Measurements from ENCODE around the gene TNS3.

Gene TNS3

DNA sequence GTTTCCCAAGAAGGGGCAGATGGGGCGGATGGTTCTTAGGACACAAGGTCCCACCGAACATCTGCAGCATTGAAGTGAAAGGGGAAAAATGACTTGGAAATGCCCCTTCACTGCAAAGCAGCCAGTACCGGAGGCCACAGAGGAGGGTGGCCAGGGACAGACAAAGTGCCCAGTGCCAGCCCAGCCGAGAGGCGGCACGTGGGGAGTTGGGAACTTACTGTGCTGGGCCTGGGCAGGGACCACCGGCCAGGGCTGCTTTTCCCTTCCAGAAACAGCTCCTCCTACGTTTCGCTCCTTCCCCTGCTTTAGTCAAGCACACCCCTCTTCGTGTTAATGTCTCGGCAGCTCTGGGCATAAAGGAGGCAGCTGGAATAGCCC is 129.2 kb downstream of the TNS3 start:
- Histone ChIP-seq H3K9ac (ENCODE audit: low read length) (peak overlapping the region; percentile 63), H3K27me3 (ENCODE audit: control insufficient read depth, insufficient read depth, low read length) (no peaks in the 10 kb centered on the region), H3K4me3 (ENCODE audit: low read length) (no peak overlapping the region), H3K36me3 (ENCODE audit: control insufficient read depth, insufficient read depth, low read length) (no peaks in the 10 kb centered on the region), H3K4me1 (ENCODE audit: control insufficient read depth, insufficient read depth, low read length) (peaks cover 66% of the 10 kb centered on the region), H3K9me3 (ENCODE audit: control insufficient read depth, low read length) (no peaks in the 10 kb centered on the region)

DNA sequence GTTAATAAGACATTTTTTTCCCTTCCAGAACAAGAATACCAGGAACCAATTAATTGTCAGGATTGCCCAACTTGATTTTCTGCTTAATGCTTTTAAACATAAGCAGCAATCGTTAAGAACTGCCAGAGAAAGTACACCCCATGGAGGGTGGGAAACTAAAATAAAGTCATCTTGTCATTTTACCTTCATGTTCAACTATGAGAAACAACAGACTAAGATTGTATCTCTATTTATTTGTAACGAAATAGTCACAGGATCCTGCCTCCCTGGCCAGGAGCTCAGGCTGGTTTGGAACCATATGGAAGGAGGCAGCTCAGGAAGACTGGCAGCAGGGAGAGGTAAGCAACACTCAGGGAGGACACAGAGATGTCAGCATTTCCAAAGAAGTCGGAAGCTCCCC is 129.6 kb downstream of the TNS3 start:
- Histone ChIP-seq H3K9me3 (ENCODE audit: control insufficient read depth, low read length) (no peaks in the 10 kb centered on the region), H3K4me3 (ENCODE audit: low read length) (peak overlapping the region; percentile 37), H3K9ac (ENCODE audit: low read length) (peak overlapping the region; percentile 63), H3K4me1 (ENCODE audit: control insufficient read depth, insufficient read depth, low read length) (peaks cover 67% of the 10 kb centered on the region), H3K27me3 (ENCODE audit: control insufficient read depth, insufficient read depth, low read length) (no peaks in the 10 kb centered on the region), H3K36me3 (ENCODE audit: control insufficient read depth, insufficient read depth, low read length) (no peaks in the 10 kb centered on the region)

DNA sequence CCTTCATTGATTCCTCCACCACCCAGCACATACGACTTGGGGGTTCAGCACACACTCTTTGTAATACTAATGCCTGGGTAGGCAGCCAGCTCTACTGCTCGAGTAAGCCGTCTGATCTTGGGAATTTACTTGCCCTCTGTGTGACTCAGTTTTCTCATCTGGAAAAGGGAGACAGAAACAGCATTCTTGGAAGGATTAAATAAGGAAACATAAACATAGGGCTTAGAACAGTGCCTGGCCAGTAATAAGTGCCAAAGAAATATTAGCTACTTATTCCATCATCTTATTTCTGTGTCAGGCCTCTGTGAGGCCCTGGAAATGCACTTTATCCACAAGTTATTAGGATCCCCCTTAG is 130.1 kb downstream of the TNS3 start:
- Histone ChIP-seq H3K36me3 (ENCODE audit: control insufficient read depth, insufficient read depth, low read length) (no peaks in the 10 kb centered on the region), H3K27me3 (ENCODE audit: control insufficient read depth, insufficient read depth, low read length) (no peaks in the 10 kb centered on the region), H3K9me3 (ENCODE audit: control insufficient read depth, low read length) (no peaks in the 10 kb centered on the region), H3K4me3 (ENCODE audit: low read length) (peak overlapping the region; percentile 37), H3K9ac (ENCODE audit: low read length) (peak overlapping the region; percentile 63), H3K4me1 (ENCODE audit: control insufficient read depth, insufficient read depth, low read length) (peaks cover 70% of the 10 kb centered on the region)

DNA sequence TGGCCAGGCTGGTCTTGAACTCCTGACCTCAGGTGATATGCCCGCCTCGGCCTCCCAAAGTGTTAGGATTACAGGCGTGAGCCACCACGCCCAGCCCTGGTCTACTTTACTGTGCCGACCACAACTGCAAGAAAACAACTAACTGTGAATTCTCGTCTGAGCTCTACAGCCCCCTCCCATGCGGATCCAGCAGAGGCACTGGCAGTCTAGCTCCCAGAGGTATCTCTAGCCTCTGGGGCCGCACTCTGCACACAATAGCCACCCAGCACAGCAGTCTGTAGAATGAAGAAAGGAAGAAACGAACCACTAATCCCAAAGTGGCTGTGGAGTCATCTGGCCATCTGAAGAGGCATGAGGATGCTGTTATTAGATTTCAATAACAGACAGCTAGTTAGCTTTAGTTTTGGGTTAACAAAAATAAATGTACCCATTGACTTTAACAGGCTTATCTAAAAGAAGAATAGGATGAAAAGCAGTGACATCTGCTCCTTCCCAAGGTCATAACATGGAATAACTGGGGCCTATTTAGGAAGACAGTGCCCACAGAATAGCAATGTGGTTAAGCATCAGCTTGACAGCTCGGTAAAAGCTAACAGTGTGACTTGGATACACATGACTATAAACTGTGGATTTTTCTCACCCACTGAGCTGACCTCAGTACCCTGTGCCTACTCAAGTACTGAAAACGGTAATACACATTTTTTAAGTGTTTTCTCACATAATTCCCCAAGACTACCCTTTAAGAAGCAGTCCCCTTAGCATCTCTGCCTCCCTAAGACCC is 131.9 kb downstream of the TNS3 start:
- H3K9me3 ChIP-seq (ENCODE audit: control insufficient read depth, low read length): no peaks in the 10 kb centered on the region
- no peak overlapping the region for H3K9ac ChIP-seq (ENCODE audit: low read length)
- H3K27me3 ChIP-seq (ENCODE audit: control insufficient read depth, insufficient read depth, low read length): no peaks in the 10 kb centered on the region
- H3K4me1 ChIP-seq (ENCODE audit: control insufficient read depth, insufficient read depth, low read length): peaks cover 80% of the 10 kb centered on the region
- no peak overlapping the region for H3K4me3 ChIP-seq (ENCODE audit: low read length)
- no peaks in the 10 kb centered on the region for H3K36me3 ChIP-seq (ENCODE audit: control insufficient read depth, insufficient read depth, low read length)

DNA sequence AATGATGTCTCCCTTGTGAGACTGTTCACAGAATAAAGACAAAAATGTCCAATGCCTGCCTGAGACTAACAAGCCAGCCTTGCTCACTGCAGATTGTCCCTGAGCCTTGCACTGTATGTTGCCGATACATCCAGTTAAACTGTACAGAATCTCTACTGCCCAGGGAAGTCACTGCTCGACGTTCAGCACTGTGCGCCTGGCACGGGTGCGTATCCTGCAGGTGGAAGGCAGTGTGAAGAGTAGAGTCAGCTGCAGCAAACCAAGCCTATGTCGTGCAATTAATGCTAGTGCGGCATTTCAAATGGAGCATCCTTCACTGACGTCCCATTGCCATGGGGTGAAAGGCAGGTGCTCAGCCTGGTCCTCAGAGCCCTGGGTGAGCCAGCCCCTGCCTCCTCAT is 132.9 kb downstream of the TNS3 start:
- no peaks in the 10 kb centered on the region for H3K9me3 ChIP-seq (ENCODE audit: control insufficient read depth, low read length)
- no peak overlapping the region for H3K9ac ChIP-seq (ENCODE audit: low read length)
- H3K4me3 ChIP-seq (ENCODE audit: low read length): no peak overlapping the region
- H3K27me3 ChIP-seq (ENCODE audit: control insufficient read depth, insufficient read depth, low read length): no peaks in the 10 kb centered on the region
- peaks cover 79% of the 10 kb centered on the region for H3K4me1 ChIP-seq (ENCODE audit: control insufficient read depth, insufficient read depth, low read length)
- H3K36me3 ChIP-seq (ENCODE audit: control insufficient read depth, insufficient read depth, low read length): no peaks in the 10 kb centered on the region

DNA sequence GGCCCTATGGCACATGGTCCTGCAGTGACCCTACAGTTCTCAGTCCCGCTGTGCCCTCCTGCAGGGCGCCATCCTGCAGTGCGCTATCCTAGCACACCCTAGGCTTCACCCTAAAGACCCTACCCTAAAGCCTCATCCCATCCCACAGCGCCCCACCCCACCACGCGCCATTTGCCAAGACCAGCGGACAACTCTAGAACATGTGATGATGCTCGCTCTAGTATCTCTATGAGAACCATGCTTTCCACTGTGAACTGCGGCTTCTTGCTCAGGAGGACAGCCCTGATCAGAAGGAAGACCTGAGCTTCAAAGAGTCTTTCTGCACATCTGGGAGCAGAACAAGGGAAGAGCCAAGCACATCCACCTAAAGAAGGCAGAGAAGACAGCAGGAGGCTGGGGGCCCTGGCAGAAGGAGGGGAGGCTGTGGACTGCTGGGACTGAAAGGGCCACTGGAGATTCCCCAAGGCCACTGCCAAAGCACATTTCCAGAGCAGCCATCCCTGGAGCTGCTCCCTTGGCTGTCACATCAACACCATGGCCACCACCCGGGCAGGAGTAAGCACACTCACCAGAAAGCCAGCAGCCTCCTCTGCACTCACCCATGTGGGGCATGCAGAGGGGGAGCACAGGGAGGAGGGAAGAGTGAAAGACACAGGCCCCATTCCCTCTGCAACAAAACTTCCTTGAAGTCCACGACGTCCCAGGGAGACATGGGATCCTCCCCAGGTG is 134.1 kb downstream of the TNS3 start:
- H3K36me3 ChIP-seq (ENCODE audit: control insufficient read depth, insufficient read depth, low read length): no peaks in the 10 kb centered on the region
- H3K4me3 ChIP-seq (ENCODE audit: low read length): no peak overlapping the region
- H3K4me1 ChIP-seq (ENCODE audit: control insufficient read depth, insufficient read depth, low read length): peaks cover 70% of the 10 kb centered on the region
- H3K9ac ChIP-seq (ENCODE audit: low read length): peak overlapping the region; percentile 5
- no peaks in the 10 kb centered on the region for H3K9me3 ChIP-seq (ENCODE audit: control insufficient read depth, low read length)
- no peaks in the 10 kb centered on the region for H3K27me3 ChIP-seq (ENCODE audit: control insufficient read depth, insufficient read depth, low read length)

DNA sequence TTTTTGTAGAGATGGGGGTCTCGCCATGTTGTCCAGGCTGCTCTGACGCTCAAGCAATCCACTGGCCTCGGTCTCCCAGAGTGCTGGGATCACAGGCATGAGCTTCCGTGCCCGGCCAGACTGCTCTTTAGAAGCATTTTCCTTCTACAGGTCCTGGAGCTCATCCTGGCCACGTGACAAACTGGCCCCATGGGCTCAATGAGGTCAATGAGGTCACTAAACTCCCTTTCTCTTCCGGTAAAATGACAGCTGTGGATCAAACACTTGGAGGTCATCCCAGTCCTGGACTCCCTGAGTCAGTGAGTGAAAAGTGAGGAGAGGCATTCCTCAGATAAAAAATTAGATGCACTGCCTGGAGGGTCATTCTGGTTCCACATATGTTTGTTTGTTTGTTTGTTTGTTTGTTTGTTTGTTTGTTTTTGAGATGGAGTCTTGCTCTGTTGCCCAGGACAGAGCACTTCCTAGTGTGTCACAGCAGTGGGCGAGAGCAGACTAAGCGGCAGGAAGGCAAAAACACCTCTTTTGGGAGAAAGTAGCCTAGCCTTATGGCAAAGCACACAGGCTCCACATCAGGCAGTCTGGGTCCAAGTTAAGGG is 134.9 kb downstream of the TNS3 start:
- no peaks in the 10 kb centered on the region for H3K27me3 ChIP-seq (ENCODE audit: control insufficient read depth, insufficient read depth, low read length)
- H3K9ac ChIP-seq (ENCODE audit: low read length): peak overlapping the region; percentile 42
- H3K9me3 ChIP-seq (ENCODE audit: control insufficient read depth, low read length): no peaks in the 10 kb centered on the region
- no peak overlapping the region for H3K4me3 ChIP-seq (ENCODE audit: low read length)
- H3K4me1 ChIP-seq (ENCODE audit: control insufficient read depth, insufficient read depth, low read length): peaks cover 70% of the 10 kb centered on the region
- no peaks in the 10 kb centered on the region for H3K36me3 ChIP-seq (ENCODE audit: control insufficient read depth, insufficient read depth, low read length)

DNA sequence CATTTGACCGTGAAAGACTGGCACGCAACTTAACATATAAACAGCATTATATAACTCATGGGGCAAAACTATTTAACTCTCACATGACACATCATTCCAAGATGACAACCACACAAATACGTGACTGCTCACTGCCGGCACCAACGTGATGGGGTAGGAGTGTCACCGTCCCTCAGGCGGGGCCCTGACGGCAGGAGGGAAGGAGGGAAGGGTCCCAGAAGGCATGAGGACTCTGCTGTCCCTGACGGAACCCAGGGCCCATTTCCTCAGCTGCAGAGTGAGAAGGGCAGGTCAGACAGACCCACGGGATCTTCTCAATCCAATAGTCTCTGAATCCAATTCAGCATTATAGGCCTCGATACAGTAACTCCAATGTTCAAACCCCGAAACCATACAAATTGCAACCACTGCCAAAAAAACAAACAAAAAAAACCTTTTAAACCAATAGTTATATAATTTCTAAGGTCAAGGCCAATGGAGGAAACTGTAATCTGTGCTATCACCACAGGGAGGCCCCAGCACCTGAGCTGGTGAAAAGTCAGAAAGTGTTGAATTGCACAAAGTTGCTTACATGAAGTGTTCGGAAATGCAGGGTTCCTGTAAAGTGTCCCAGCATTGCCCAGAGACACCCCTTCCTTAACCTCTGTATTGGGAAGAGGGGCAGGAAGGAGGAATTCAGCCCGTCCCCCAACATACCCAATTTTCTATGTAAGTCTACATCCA is 137.4 kb downstream of the TNS3 start:
- H3K4me3 ChIP-seq (ENCODE audit: low read length): no peak overlapping the region
- no peaks in the 10 kb centered on the region for H3K9me3 ChIP-seq (ENCODE audit: control insufficient read depth, low read length)
- H3K27me3 ChIP-seq (ENCODE audit: control insufficient read depth, insufficient read depth, low read length): no peaks in the 10 kb centered on the region
- no peaks in the 10 kb centered on the region for H3K36me3 ChIP-seq (ENCODE audit: control insufficient read depth, insufficient read depth, low read length)
- H3K9ac ChIP-seq (ENCODE audit: low read length): no peak overlapping the region
- peaks cover 66% of the 10 kb centered on the region for H3K4me1 ChIP-seq (ENCODE audit: control insufficient read depth, insufficient read depth, low read length)

DNA sequence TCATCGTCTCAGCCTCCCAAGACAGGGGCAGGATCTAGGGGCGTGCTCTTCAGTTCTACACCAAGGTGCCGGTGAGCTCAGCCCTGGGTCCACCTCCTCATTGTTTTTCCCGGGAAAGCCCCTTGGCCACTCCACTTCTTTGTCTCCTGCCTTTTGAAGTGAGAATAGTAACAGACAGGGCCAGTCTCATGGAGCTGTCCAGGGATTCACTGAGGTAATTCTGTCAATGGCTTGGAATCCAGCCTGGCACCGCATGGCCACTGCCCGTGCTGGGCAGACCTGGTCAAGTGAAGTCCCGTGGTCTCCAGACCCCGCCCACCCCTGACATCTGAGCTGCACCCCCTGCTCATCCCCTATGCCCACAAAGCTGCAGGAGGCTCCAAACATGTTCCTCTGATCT is 138.9 kb downstream of the TNS3 start:
- no peaks in the 10 kb centered on the region for H3K9me3 ChIP-seq (ENCODE audit: control insufficient read depth, low read length)
- H3K4me3 ChIP-seq (ENCODE audit: low read length): no peak overlapping the region
- no peak overlapping the region for H3K9ac ChIP-seq (ENCODE audit: low read length)
- H3K27me3 ChIP-seq (ENCODE audit: control insufficient read depth, insufficient read depth, low read length): no peaks in the 10 kb centered on the region
- H3K36me3 ChIP-seq (ENCODE audit: control insufficient read depth, insufficient read depth, low read length): peaks cover 5% of the 10 kb centered on the region
- peaks cover 72% of the 10 kb centered on the region for H3K4me1 ChIP-seq (ENCODE audit: control insufficient read depth, insufficient read depth, low read length)

DNA sequence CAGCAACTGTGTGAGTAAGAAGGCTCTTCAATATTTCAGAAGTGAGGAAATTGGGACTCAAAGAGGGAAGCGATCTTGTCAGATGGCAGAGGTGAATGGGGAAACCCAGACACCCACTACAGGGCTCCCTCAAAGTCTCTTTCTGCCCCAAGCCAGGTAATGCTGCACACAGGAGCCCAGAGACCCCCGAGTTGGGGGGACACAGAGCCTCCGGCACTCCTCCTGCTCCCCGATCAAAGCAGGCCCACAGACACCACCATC is 139.4 kb downstream of the TNS3 start:
- Histone ChIP-seq H3K4me1 (ENCODE audit: control insufficient read depth, insufficient read depth, low read length) (peaks cover 68% of the 10 kb centered on the region), H3K9ac (ENCODE audit: low read length) (no peak overlapping the region), H3K36me3 (ENCODE audit: control insufficient read depth, insufficient read depth, low read length) (peaks cover 5% of the 10 kb centered on the region), H3K27me3 (ENCODE audit: control insufficient read depth, insufficient read depth, low read length) (no peaks in the 10 kb centered on the region), H3K4me3 (ENCODE audit: low read length) (no peak overlapping the region), H3K9me3 (ENCODE audit: control insufficient read depth, low read length) (no peaks in the 10 kb centered on the region)

DNA sequence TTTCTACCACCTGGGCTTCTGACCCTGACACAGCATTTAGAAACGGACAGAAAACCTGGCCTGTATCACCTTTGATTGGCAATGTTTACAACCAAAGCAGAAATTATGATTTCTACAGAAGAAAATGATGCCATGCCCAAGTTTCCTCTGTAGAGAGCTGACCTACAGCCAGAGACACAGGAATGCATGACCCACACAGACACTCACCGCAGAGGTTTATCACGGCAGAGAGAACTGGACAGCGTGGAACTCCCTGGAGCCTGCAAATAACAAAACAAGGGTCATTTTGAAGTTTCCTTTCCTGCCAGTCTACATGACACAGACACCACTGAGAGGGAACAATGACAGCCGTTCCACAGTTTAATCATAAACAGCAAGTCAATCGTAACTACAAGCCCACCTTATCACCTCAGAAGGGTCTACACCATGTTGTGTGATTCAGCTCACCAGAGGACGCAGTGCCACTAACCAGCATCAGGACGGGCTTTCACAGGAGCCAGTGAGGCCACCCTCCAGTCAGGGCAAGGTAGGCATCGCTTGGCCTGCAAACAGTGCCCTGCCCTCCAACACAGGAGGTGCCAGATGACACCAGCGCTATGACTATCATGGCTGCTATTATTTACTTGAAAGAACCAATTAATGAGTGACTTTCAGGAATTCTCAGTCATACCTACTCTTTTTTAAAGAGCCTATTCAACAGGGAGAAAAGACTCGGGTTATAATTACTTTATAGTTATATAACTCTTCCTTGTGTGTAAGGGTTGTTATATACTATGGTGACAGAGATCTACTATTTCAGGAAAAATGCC is 139.9 kb downstream of the TNS3 start:
- Histone ChIP-seq H3K36me3 (ENCODE audit: control insufficient read depth, insufficient read depth, low read length) (peaks cover 5% of the 10 kb centered on the region), H3K27me3 (ENCODE audit: control insufficient read depth, insufficient read depth, low read length) (no peaks in the 10 kb centered on the region), H3K4me1 (ENCODE audit: control insufficient read depth, insufficient read depth, low read length) (peaks cover 62% of the 10 kb centered on the region), H3K9ac (ENCODE audit: low read length) (no peak overlapping the region), H3K4me3 (ENCODE audit: low read length) (no peak overlapping the region), H3K9me3 (ENCODE audit: control insufficient read depth, low read length) (no peaks in the 10 kb centered on the region)
